Neural cell (in vitro differentiated cells): ENCODE results near the gene IMMP2L.

Source experiments
- EP300 ChIP-seq: fragments of 450-650 bp; conservative IDR thresholded peaks from 2 replicates; pipeline ENCODE4 v1.6.1; 2014; ENCODE audit warnings: antibody characterized with exemption, mild to moderate bottlenecking, moderate library complexity; ENCODE audit not compliant: poor library complexity, severe bottlenecking
- EZH2 ChIP-seq: fragments of 200-600, 300-800 bp; shearing (Covaris generic), sonication (generic); IDR thresholded peaks from 2 replicates; pipeline ENCODE4 v1.6.1; 2014; ENCODE audit warnings: antibody characterized with exemption, low read length, borderline replicate concordance, mild to moderate bottlenecking; ENCODE audit not compliant: insufficient read depth, poor library complexity, severe bottlenecking
- MXI1 ChIP-seq: fragments of 450-650 bp; conservative IDR thresholded peaks from 2 replicates; pipeline ENCODE4 v1.6.1; 2014; ENCODE audit warnings: antibody characterized with exemption, mild to moderate bottlenecking; ENCODE audit not compliant: poor library complexity, severe bottlenecking
- POLR2AphosphoS5 ChIP-seq: IDR thresholded peaks from 2 replicates; pipeline ENCODE4 v1.6.1; 2012
- RAD21 ChIP-seq: fragments of 450-650 bp; conservative IDR thresholded peaks from 2 replicates; pipeline ENCODE4 v1.6.1; 2014; ENCODE audit warnings: antibody characterized with exemption, mild to moderate bottlenecking, moderate library complexity
- SMC3 ChIP-seq: fragments of 450-650 bp; conservative IDR thresholded peaks from 2 replicates; pipeline ENCODE4 v1.6.1; 2014; ENCODE audit warnings: antibody characterized with exemption, mild to moderate bottlenecking, moderate library complexity; ENCODE audit not compliant: poor library complexity
- TAF1 ChIP-seq: IDR thresholded peaks from 2 replicates; pipeline ENCODE4 v1.6.1; 2012; ENCODE audit warnings: low read depth
- TF ChIP-seq, protein P1 (sequence below): fragments of 450-650 bp; IDR thresholded peaks from 2 replicates; pipeline ENCODE4 v1.5.1; 2014; ENCODE audit warnings: antibody characterized with exemption, mild to moderate bottlenecking, moderate library complexity; ENCODE audit not compliant: poor library complexity, severe bottlenecking
- TF ChIP-seq, protein P2 (sequence below): IDR thresholded peaks from 2 replicates; pipeline ENCODE4 v1.6.1; 2012; ENCODE audit warnings: borderline replicate concordance

DNA sequence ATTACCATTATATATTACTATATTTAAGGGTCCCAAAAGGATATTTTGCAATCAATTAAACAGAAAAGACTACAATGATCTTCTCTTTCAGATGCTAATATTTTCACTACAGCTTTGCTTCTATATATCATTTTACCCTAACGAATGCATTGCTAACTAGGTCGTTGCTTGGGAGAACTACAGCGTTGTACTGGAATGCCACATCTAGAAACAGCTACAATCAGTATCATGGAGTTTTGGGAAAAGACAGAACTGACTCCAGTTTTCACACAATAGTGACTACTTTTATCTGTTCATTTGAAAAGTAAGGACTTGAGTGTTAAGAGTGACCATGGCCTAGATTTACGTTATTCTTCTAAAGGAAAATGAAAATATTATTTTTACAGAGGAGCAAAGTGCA, 432.9 kb downstream of the IMMP2L start:
- TF ChIP-seq EZH2 (no peak), SMC3 (no peak), POLR2AphosphoS5 (no peak), RAD21 (no peak), EP300 (no peak), MXI1 (no peak), TAF1 (no peak)
- TF ChIP-seq, protein P1, sequence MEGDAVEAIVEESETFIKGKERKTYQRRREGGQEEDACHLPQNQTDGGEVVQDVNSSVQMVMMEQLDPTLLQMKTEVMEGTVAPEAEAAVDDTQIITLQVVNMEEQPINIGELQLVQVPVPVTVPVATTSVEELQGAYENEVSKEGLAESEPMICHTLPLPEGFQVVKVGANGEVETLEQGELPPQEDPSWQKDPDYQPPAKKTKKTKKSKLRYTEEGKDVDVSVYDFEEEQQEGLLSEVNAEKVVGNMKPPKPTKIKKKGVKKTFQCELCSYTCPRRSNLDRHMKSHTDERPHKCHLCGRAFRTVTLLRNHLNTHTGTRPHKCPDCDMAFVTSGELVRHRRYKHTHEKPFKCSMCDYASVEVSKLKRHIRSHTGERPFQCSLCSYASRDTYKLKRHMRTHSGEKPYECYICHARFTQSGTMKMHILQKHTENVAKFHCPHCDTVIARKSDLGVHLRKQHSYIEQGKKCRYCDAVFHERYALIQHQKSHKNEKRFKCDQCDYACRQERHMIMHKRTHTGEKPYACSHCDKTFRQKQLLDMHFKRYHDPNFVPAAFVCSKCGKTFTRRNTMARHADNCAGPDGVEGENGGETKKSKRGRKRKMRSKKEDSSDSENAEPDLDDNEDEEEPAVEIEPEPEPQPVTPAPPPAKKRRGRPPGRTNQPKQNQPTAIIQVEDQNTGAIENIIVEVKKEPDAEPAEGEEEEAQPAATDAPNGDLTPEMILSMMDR, result no peak
- TF ChIP-seq, protein P2, sequence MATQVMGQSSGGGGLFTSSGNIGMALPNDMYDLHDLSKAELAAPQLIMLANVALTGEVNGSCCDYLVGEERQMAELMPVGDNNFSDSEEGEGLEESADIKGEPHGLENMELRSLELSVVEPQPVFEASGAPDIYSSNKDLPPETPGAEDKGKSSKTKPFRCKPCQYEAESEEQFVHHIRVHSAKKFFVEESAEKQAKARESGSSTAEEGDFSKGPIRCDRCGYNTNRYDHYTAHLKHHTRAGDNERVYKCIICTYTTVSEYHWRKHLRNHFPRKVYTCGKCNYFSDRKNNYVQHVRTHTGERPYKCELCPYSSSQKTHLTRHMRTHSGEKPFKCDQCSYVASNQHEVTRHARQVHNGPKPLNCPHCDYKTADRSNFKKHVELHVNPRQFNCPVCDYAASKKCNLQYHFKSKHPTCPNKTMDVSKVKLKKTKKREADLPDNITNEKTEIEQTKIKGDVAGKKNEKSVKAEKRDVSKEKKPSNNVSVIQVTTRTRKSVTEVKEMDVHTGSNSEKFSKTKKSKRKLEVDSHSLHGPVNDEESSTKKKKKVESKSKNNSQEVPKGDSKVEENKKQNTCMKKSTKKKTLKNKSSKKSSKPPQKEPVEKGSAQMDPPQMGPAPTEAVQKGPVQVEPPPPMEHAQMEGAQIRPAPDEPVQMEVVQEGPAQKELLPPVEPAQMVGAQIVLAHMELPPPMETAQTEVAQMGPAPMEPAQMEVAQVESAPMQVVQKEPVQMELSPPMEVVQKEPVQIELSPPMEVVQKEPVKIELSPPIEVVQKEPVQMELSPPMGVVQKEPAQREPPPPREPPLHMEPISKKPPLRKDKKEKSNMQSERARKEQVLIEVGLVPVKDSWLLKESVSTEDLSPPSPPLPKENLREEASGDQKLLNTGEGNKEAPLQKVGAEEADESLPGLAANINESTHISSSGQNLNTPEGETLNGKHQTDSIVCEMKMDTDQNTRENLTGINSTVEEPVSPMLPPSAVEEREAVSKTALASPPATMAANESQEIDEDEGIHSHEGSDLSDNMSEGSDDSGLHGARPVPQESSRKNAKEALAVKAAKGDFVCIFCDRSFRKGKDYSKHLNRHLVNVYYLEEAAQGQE, result no peak
